HepG2 (cell line): ENCODE measurements around the gene PLCB1. TPM values are rescaled to one million over a fixed set of nuclear protein-coding genes. Genes with fewer than 3 reads are reported as not detected.
A peak's percentile ranks its signal among the peaks of the same experiment; 100 is the strongest.

ENCODE experiments used
- ATF7 ChIP-seq, 2 experiments: fragments of 450-650 bp in 1 of 2; sonication (generic) in 1 of 2; formaldehyde crosslinking in 1 of 2; IDR thresholded peaks; 2 replicates each; pipeline versions ENCODE4 v1.4.0 to v1.6.1; 2016 to 2020; ENCODE audit warnings: antibody characterized with exemption in 1 of 2, mild to moderate bottlenecking in 1 of 2, missing genetic modification reagents in 1 of 2
- CREM ChIP-seq, 2 experiments: sonication (generic) in 1 of 2; formaldehyde crosslinking in 1 of 2; IDR thresholded peaks; 2 replicates each; pipeline versions ENCODE4 v1.4.0 to v1.6.1; 2016 to 2020; ENCODE audit warnings: antibody characterized with exemption in 1 of 2, mild to moderate bottlenecking in 1 of 2, missing genetic modification reagents in 1 of 2
- FOSL2 ChIP-seq: sonication (generic); formaldehyde crosslinking; IDR thresholded peaks from 2 replicates; pipeline ENCODE4 v1.4.0; 2020; ENCODE audit warnings: missing genetic modification reagents
- GPN1 ChIP-seq: sonication (generic); formaldehyde crosslinking; IDR thresholded peaks from 2 replicates; pipeline ENCODE4 v1.5.1; 2020; ENCODE audit warnings: missing genetic modification reagents, borderline replicate concordance
- KDM1A ChIP-seq: IDR thresholded peaks from 2 replicates; pipeline ENCODE4 v1.6.1; 2016; ENCODE audit warnings: missing compliant biosample characterization
- KLF15 ChIP-seq: sonication (generic); formaldehyde crosslinking; IDR thresholded peaks from 2 replicates; pipeline ENCODE4 v1.8.1; 2023; ENCODE audit warnings: borderline replicate concordance, mild to moderate bottlenecking, inconsistent platforms, missing genetic modification reagents, mixed read lengths
- KMT2B ChIP-seq: IDR thresholded peaks from 2 replicates; pipeline ENCODE4 v1.6.1; 2016; ENCODE audit warnings: missing genetic modification reagents, missing compliant biosample characterization
- NR2F1 ChIP-seq, 2 experiments: fragments of 450-650 bp in 1 of 2; formaldehyde crosslinking in 1 of 2; IDR thresholded peaks; 2 replicates each; pipeline versions ENCODE4 v1.5.0 to v1.6.1; 2016 to 2020; ENCODE audit warnings: mild to moderate bottlenecking in 1 of 2, missing compliant biosample characterization in 1 of 2, missing genetic modification reagents in 1 of 2, moderate library complexity in 1 of 2
- SP1 ChIP-seq, 2 experiments: fragments of 450-650 bp in 1 of 2; sonication (generic) in 1 of 2; formaldehyde crosslinking in 1 of 2; IDR thresholded peaks; 2 replicates each; pipeline versions ENCODE4 v1.4.0 to v1.6.1; 2016 to 2020; ENCODE audit warnings: missing genetic modification reagents in 1 of 2
- TAF1 ChIP-seq: sonication (generic); formaldehyde crosslinking; IDR thresholded peaks from 2 replicates; pipeline ENCODE4 v1.4.0; 2020; ENCODE audit warnings: missing genetic modification reagents
- THYN1 ChIP-seq: sonication (generic); formaldehyde crosslinking; IDR thresholded peaks from 2 replicates; pipeline ENCODE4 v1.8.1; 2023; ENCODE audit warnings: low read depth, mild to moderate bottlenecking, moderate library complexity, missing genetic modification reagents, borderline replicate concordance
- TMF1 ChIP-seq: sonication (generic); formaldehyde crosslinking; IDR thresholded peaks from 2 replicates; pipeline ENCODE4 v1.8.1; 2022; ENCODE audit warnings: low read depth, missing genetic modification reagents
- ZMAT3 ChIP-seq: sonication (generic); formaldehyde crosslinking; conservative IDR thresholded peaks from 2 replicates; pipeline ENCODE4 v1.7.0; 2021; ENCODE audit warnings: missing genetic modification reagents
- ZNF367 ChIP-seq: sonication (generic); formaldehyde crosslinking; IDR thresholded peaks from 2 replicates; pipeline ENCODE4 v1.4.0; 2020; ENCODE audit warnings: missing genetic modification reagents, borderline replicate concordance
- ZNF432 ChIP-seq: sonication (generic); formaldehyde crosslinking; IDR thresholded peaks from 2 replicates; pipeline ENCODE4 v1.5.0; 2020; ENCODE audit warnings: missing genetic modification reagents, mild to moderate bottlenecking, borderline replicate concordance
- ZNF788 ChIP-seq: sonication (generic); formaldehyde crosslinking; IDR thresholded peaks from 2 replicates; pipeline ENCODE4 v1.5.0; 2020; ENCODE audit warnings: mild to moderate bottlenecking, missing genetic modification reagents, borderline replicate concordance
- ZNF83 ChIP-seq: sonication (generic); formaldehyde crosslinking; IDR thresholded peaks from 2 replicates; pipeline ENCODE4 v1.4.0; 2020; ENCODE audit warnings: missing genetic modification reagents, mild to moderate bottlenecking, borderline replicate concordance
- polyA plus RNA-seq, 8 experiments: library from polyadenylated mRNA; depleted of rRNA in 3 of 8; stranded (reverse) in 7 of 8; unstranded in 1 of 8; fragments of >200 nt; fragmentation: Illumina TruSeq in 4 of 8; extraction: Trizol in 4 of 8; gene quantifications; 2 replicates each; pipeline versions ENCODE4 v1.2.1 to v1.2.3, GENCODE V29; 2011 to 2016; ENCODE audit warnings: low read depth in 4 of 8, missing spikeins in 1 of 8, mixed read lengths in 1 of 8; ENCODE audit not compliant: insufficient read depth in 1 of 8
- total RNA-seq, 5 experiments: library from RNA; depleted of rRNA; stranded (reverse); fragments of >200 nt; fragmentation: Illumina TruSeq; extraction: Trizol; gene quantifications; 2 replicates each; pipeline ENCODE4 v1.2.3, GENCODE V29; 2016; ENCODE audit warnings: low read depth in 1 of 5
- TF ChIP-seq, protein P1 (sequence below): sonication (generic); formaldehyde crosslinking; IDR thresholded peaks from 2 replicates; pipeline ENCODE4 v1.5.0; 2020; ENCODE audit warnings: mild to moderate bottlenecking, missing genetic modification reagents
- TF ChIP-seq, protein P2 (sequence below): IDR thresholded peaks from 2 replicates; pipeline ENCODE4 v1.4.0; 2020; ENCODE audit warnings: mild to moderate bottlenecking, missing genetic modification reagents

PLCB1 gene
- total and polyA plus RNA-seq, 2 of the 13 experiments (the other 11 are each of a cell fraction or from before 2014, with no cell fraction given) = 42.4 to 55.9 TPM

DNA sequence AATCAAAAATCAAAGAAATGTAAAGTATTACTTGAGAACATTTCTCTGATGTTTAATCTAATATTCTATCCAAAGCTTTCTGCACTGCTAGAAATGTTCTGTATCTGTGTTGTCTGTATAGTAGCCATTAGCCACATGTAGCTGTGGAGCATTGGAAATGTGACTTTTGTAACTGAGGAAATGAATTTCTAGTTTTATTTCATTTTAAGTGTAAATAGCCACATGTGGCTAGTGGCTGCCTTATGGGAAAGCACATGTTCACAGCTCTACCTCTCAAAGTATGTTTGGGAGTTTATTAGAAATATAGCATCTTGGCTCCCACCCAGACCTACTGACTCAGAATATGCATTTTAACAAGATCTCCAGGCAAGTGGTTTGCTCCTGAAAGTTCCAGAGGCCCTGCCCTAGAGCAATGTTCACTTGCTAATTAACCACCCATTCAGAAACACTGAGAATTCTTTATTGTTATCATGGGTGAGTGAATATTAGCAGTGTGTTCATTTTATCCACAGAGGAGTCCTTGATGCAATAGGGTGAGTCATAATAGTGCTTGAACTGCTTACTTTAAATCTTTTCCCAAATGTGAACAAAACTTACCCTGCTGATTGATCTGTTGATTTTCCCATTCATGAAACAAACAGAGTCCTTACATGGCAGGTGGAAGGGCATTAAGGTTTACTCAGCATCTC lies 282.7 kb downstream of the PLCB1 start (continued):
- TF ChIP-seq, protein P1, sequence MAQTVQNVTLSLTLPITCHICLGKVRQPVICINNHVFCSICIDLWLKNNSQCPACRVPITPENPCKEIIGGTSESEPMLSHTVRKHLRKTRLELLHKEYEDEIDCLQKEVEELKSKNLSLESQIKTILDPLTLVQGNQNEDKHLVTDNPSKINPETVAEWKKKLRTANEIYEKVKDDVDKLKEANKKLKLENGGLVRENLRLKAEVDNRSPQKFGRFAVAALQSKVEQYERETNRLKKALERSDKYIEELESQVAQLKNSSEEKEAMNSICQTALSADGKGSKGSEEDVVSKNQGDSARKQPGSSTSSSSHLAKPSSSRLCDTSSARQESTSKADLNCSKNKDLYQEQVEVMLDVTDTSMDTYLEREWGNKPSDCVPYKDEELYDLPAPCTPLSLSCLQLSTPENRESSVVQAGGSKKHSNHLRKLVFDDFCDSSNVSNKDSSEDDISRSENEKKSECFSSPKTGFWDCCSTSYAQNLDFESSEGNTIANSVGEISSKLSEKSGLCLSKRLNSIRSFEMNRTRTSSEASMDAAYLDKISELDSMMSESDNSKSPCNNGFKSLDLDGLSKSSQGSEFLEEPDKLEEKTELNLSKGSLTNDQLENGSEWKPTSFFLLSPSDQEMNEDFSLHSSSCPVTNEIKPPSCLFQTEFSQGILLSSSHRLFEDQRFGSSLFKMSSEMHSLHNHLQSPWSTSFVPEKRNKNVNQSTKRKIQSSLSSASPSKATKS (CRISPR knock-in tag) = no peak
- TF ChIP-seq FOSL2 (CRISPR knock-in tag) (peak; percentile 91), ZMAT3 (no peak), ZNF367 (CRISPR knock-in tag) (no peak), THYN1 (CRISPR knock-in tag) (no peak), ATF7 (IDR thresholded peaks at IDR 0.05) (0 out of 2 replicates have a peak, but pooled peaks have one; percentile 27), ATF7 (CRISPR knock-in tag; IDR thresholded peaks at IDR 0.05) (no peak), CREM (IDR thresholded peaks at IDR 0.05) (0 out of 2 replicates have a peak, but pooled peaks have one; percentile 5), CREM (CRISPR knock-in tag; IDR thresholded peaks at IDR 0.05) (no peak), GPN1 (no peak), ZNF83 (CRISPR knock-in tag) (no peak), KDM1A (CRISPR knock-in tag) (0 out of 2 replicates have a peak, but pooled peaks have one; percentile 14), ZNF432 (CRISPR knock-in tag) (no peak), NR2F1 (CRISPR knock-in tag; IDR thresholded peaks at IDR 0.05) (peak in 1 of 2 experiments; percentile 52; a peak in 1 of 4 replicates), KMT2B (CRISPR knock-in tag) (peak; percentile 47; the same call in 1 of the 2 replicates), SP1 (IDR thresholded peaks at IDR 0.05) (no peak), SP1 (CRISPR knock-in tag; IDR thresholded peaks at IDR 0.05) (no peak), ZNF788 (no peak), KLF15 (CRISPR knock-in tag) (no peak), TMF1 (CRISPR knock-in tag) (no peak), TAF1 (no peak)
- TF ChIP-seq, protein P2, sequence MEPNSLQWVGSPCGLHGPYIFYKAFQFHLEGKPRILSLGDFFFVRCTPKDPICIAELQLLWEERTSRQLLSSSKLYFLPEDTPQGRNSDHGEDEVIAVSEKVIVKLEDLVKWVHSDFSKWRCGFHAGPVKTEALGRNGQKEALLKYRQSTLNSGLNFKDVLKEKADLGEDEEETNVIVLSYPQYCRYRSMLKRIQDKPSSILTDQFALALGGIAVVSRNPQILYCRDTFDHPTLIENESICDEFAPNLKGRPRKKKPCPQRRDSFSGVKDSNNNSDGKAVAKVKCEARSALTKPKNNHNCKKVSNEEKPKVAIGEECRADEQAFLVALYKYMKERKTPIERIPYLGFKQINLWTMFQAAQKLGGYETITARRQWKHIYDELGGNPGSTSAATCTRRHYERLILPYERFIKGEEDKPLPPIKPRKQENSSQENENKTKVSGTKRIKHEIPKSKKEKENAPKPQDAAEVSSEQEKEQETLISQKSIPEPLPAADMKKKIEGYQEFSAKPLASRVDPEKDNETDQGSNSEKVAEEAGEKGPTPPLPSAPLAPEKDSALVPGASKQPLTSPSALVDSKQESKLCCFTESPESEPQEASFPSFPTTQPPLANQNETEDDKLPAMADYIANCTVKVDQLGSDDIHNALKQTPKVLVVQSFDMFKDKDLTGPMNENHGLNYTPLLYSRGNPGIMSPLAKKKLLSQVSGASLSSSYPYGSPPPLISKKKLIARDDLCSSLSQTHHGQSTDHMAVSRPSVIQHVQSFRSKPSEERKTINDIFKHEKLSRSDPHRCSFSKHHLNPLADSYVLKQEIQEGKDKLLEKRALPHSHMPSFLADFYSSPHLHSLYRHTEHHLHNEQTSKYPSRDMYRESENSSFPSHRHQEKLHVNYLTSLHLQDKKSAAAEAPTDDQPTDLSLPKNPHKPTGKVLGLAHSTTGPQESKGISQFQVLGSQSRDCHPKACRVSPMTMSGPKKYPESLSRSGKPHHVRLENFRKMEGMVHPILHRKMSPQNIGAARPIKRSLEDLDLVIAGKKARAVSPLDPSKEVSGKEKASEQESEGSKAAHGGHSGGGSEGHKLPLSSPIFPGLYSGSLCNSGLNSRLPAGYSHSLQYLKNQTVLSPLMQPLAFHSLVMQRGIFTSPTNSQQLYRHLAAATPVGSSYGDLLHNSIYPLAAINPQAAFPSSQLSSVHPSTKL (CRISPR knock-in tag) = peak; percentile 90
